ENCODE data around the gene MAD1L1.
"Not testable (repeated sequence)": the region's sequence is repeated elsewhere in the genome, so short reads cannot be mapped to it uniquely, and the experiment has no call there.

- TF ChIP-seq EZH2 (IDR thresholded peaks at IDR 0.05; ENCODE audit: insufficient read depth, low read length); CTCF (IDR thresholded peaks at IDR 0.05; ENCODE audit: insufficient read depth, low read depth, low read length): not testable (repeated sequence)
Observed at GRCh38 chr7:1874590-1875391, 358.0 kb downstream of the MAD1L1 start.
